HG03045 (cell line): ENCODE results near the gene HOXD9.

Source experiments
- ATAC-seq: cut with Tn5 transposase; IDR thresholded peaks from one replicate; pipeline ENCODE4 v1.9.1; 2021; ENCODE audit warnings: mild to moderate bottlenecking, moderate library complexity; ENCODE audit not compliant: unreplicated experiment

Gene HOXD9

GRCh38 chr2:176098366-176099158 lies 24.0 kb upstream of the HOXD9 start:
- no peak for ATAC-seq

DNA sequence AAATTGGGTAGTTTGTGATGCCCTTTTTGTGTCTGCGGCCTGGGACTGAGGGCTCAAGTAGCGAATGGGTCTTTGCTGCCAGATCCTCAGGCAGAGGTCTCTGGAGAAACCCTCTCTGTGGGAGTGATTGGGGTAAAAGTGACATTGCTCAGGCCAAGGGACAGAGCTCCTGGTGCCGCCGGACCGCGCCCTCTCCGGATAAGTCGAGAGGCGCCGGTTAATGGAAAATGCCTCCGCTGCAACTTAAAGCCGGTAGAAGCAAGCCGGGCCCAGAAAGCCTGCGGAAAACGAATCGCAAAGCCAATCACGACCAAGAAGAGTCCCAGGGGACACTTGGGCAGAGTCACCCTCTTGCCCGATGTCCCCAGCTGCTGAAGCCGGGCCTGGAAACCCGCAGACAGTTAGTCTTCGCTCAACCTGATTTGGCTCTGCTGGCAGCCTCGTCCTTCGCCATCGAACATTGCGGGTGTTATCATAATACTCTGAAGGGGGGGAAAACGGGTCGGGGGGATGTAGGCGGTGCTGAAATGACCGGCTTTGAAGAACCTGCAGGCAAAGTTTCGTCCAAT lies 23.3 kb upstream of the HOXD9 start:
- no peak for ATAC-seq

DNA sequence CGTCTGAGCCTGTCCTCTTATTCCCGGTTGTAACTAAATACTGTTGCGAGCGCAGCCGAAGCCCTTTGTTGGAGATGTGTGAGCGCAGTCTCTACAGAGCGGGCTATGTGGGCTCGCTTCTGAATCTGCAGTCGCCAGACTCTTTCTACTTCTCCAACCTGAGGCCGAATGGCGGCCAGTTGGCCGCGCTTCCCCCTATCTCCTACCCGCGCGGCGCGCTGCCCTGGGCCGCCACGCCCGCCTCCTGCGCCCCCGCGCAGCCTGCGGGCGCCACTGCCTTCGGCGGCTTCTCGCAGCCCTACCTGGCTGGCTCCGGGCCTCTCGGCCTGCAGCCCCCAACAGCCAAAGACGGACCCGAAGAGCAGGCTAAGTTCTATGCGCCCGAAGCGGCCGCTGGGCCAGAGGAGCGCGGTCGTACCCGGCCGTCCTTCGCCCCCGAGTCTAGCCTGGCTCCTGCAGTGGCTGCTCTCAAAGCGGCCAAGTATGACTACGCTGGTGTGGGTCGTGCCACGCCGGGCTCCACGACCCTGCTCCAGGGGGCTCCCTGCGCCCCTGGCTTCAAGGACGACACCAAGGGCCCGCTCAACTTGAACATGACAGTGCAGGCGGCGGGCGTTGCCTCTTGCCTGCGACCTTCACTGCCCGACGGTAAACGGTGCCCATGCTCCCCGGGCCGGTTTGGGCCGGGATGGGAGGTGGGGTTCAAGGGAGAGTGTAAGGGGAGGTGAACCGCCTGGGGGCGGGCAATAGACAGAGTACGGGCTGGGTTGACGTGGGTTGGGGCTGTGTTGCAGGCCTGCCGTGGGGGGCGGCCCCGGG lies 22.6 kb upstream of the HOXD9 start, which contains the start of gene HOXD12:
TSS of gene HOXD12 (plus strand) at position 68 of the 819 bp plus-strand sequence. CDS start at position 75, 7 bp downstream.
- no peak for ATAC-seq

- no peak for ATAC-seq
These were observed 21.9 kb upstream of the HOXD9 start for GRCh38 chr2:176100547-176101140.

GRCh38 chr2:176101216-176101830 lies 21.2 kb upstream of the HOXD9 start:
- ATAC-seq: no peak

- ATAC-seq: no peak
These were observed 20.7 kb upstream of the HOXD9 start for GRCh38 chr2:176101842-176102241.

- ATAC-seq: no peak
These were observed 20.1 kb upstream of the HOXD9 start for GRCh38 chr2:176102309-176102866.

- no peak for ATAC-seq
These were observed 19.3 kb upstream of the HOXD9 start for GRCh38 chr2:176103194-176103593.

DNA sequence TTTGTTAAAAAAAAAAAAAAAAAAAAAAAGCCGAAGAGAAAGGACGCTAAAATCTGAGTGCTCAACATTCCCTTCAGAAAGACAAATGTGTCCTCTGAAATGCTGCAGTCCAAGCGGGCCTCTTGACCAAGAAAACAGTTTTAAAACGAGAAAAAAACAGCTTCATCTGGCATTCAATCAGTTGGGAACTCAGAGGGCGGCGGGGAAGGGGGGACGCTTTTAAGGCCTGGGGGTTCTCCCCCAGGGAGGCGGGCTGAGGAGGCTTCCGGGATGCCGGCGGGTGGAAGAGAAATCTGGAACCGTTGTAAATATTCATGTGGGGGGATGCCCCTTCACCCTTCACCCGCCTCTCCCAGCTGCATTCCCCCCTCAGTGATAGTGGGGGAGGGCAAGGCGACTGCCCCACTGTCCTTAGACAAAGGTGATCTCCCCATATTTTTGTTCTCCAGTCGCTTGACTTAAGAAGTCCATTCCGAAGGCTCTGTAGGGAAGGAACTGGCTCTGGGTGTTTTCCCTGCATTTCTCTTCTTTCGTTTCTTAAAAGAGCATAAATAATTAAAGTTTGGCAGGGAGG lies 18.7 kb upstream of the HOXD9 start:
- no peak for ATAC-seq

DNA sequence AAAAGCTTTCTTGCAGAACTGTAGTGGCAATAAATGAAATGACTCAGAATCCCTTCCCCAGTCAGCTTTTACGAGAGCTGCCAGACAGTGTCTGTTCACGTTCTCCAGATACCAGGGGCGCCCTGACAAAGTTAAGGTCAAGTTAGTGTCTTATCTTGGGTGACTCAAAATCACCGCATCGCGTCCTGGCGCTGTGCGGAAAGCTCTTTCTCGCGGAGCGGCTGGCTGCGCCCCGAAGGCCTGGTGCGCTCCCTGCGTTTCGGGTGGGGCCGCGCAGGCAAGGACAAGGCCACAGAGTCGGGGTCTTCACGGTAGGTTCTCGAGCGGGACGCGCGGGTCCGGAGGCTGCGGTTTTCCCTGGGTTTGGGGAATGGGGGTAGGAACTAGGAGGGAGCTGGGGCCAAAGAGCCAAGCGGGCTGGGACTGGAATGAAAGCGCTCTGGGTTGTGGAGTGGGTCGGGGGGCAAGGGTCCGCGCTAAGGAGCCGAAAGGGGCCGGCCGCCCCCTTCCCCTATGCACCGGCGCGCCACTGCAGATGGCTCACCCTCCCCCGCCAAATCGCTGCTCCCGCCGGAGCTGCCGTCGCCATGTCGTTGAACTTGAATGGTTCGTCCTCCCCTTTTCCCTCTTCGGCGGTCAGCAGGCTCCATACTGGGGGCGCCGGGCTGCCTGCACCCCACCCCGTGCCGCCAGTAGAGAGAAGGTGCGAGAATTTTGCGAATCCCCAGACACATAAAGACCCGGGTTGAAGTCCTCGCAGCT lies 18.0 kb upstream of the HOXD9 start:
- ATAC-seq: no peak

DNA sequence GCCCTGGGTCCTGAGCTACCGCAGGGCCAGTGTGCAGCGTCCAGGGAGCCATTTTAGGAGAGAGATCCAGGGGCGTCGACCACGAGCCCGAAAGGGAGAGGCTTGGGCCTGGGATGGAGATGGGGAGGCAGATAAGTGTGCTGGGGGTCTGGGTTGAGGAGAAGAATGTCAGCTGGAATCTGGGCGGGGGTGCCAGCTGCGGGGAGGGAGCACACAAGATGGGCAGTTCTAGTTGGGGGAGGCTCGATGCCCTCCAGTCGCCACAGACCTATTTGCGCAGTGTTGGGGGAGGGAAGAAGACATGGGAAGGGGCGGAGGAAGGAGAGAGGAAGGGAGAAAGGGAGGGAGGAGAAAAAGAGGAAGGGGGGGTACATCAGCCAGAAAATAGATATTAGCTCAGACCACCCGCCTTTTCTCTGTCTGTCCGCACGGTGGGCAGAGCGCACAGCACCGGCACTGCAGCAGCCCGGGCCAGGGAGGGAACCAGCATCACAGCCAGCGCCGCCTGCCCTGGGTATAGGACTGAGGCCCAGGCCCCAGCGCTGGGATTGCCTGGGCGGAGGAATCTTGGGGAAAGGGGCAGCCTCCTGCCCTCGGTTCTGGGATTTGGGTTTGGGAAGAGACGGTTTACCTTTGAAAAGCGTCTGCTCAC lies 17.3 kb upstream of the HOXD9 start:
- ATAC-seq: no peak

- no peak for ATAC-seq
These were observed 16.6 kb upstream of the HOXD9 start for GRCh38 chr2:176105730-176106580.

- ATAC-seq: no peak
These were observed 15.7 kb upstream of the HOXD9 start, which contains the start of gene HOXD11 for GRCh38 chr2:176106581-176107539. HOXD11 (plus strand) TSS chr2:176107280; CDS start chr2:176107356, 76 bp downstream.

DNA sequence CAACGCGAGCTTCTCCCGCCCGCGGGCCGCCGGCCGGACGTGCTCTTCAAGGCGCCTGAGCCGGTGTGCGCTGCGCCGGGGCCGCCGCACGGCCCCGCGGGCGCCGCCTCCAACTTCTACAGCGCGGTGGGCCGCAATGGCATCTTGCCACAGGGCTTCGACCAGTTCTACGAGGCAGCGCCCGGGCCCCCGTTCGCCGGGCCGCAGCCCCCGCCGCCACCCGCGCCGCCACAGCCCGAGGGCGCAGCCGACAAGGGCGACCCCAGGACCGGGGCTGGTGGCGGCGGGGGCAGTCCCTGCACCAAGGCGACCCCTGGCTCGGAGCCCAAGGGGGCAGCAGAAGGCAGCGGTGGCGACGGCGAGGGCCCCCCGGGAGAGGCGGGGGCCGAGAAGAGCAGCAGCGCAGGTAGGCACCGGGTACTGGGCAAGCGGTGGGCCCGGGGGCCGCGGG lies 14.8 kb upstream of the HOXD9 start:
- no peak for ATAC-seq

- ATAC-seq: no peak
These were observed 13.2 kb upstream of the HOXD9 start for GRCh38 chr2:176109192-176109901.

GRCh38 chr2:176109946-176110345 lies 12.6 kb upstream of the HOXD9 start:
- ATAC-seq: no peak
